HEK293T (cell line): ENCODE results near the gene FBXO31.

ENCODE experiments used
- CTCF ChIA-PET: fragments of 350-600 bp; formaldehyde crosslinking; extraction: SDS; loops from one replicate; lab custom pipeline; 2021; ENCODE audit warnings: antibody characterized with exemption, inconsistent platforms; lab: Yijun Ruan, JAX
- POLR2A ChIA-PET: fragments of 350-600 bp; formaldehyde crosslinking; extraction: SDS; loops from one replicate; lab custom pipeline; 2020; ENCODE audit warnings: antibody characterized with exemption, inconsistent platforms; lab: Yijun Ruan, JAX
- DNase-seq: peaks from one replicate; pipeline ENCODE4 v3.0.0; 2012; ENCODE audit warnings: mixed read lengths; ENCODE audit errors: extremely low spot score
- ARNT ChIP-seq: fragments of 450-650 bp; IDR thresholded peaks from 2 replicates; pipeline ENCODE4 v1.6.1; 2017; ENCODE audit warnings: mild to moderate bottlenecking
- BHLHE40 ChIP-seq: fragments of 450-650 bp; IDR thresholded peaks from 2 replicates; pipeline ENCODE4 v1.6.1; 2016; ENCODE audit warnings: mild to moderate bottlenecking, moderate library complexity, borderline replicate concordance
- CTBP1 ChIP-seq: fragments of 450-650 bp; IDR thresholded peaks from 2 replicates; pipeline ENCODE4 v1.6.1; 2016; ENCODE audit warnings: borderline replicate concordance
- ELF4 ChIP-seq: fragments of 450-650 bp; IDR thresholded peaks from 2 replicates; pipeline ENCODE4 v1.6.1; 2017; ENCODE audit warnings: antibody characterized with exemption
- FOXA1 ChIP-seq: fragments of 450-650 bp; IDR thresholded peaks from 2 replicates; pipeline ENCODE4 v1.6.1; 2016; ENCODE audit warnings: mild to moderate bottlenecking
- FOXK2 ChIP-seq: fragments of 450-650 bp; IDR thresholded peaks from 2 replicates; pipeline ENCODE4 v1.6.1; 2016; ENCODE audit warnings: mild to moderate bottlenecking
- FOXM1 ChIP-seq: fragments of 450-650 bp; IDR thresholded peaks from 2 replicates; pipeline ENCODE4 v1.6.1; 2017; ENCODE audit warnings: mild to moderate bottlenecking, borderline replicate concordance
- HDGF ChIP-seq: fragments of 450-650 bp; IDR thresholded peaks from 2 replicates; pipeline ENCODE4 v1.6.1; 2017; ENCODE audit warnings: antibody characterized with exemption, borderline replicate concordance
- L3MBTL2 ChIP-seq: fragments of 450-650 bp; conservative IDR thresholded peaks from 2 replicates; pipeline ENCODE4 v1.6.1; 2016; ENCODE audit warnings: mild to moderate bottlenecking
- LEF1 ChIP-seq: fragments of 450-650 bp; IDR thresholded peaks from 2 replicates; pipeline ENCODE4 v1.6.1; 2017; ENCODE audit warnings: mild to moderate bottlenecking, borderline replicate concordance
- NFRKB ChIP-seq: fragments of 450-650 bp; IDR thresholded peaks from 2 replicates; pipeline ENCODE4 v1.6.1; 2016; ENCODE audit warnings: mild to moderate bottlenecking, moderate library complexity
- PKNOX1 ChIP-seq: fragments of 450-650 bp; IDR thresholded peaks from 2 replicates; pipeline ENCODE4 v1.6.1; 2016
- SP1 ChIP-seq: fragments of 450-650 bp; IDR thresholded peaks from 2 replicates; pipeline ENCODE4 v1.6.1; 2017
- SUZ12 ChIP-seq: fragments of 450-650 bp; IDR thresholded peaks from 2 replicates; pipeline ENCODE4 v1.6.1; 2016; ENCODE audit warnings: mild to moderate bottlenecking
- TARDBP ChIP-seq: fragments of 450-650 bp; IDR thresholded peaks from 2 replicates; pipeline ENCODE4 v1.6.1; 2016
- ZNF384 ChIP-seq: fragments of 450-650 bp; IDR thresholded peaks from 2 replicates; pipeline ENCODE4 v1.6.1; 2016

FBXO31 gene

GRCh38 chr16:87319997-87320491 lies 63.5 kb downstream of the FBXO31 start:
- TF ChIP-seq LEF1 (no peak), L3MBTL2 (no peak), ELF4 (no peak)
- POLR2A ChIA-PET, result no interaction called here
- CTCF ChIA-PET, result no interaction called here
- DNase-seq, result no peak

- ChIA-PET CTCF (interaction anchor here (0.7 kb wide), 1 partner anchor 69 kb away, joined by 3 read pairs; no protein-coding TSS in a partner anchor), POLR2A (interaction anchor here (1.3 to 3.4 kb wide), 3 partner anchors 14 to 65 kb away, joined by 3 to 31 read pairs (median 12); partner anchors contain the start of gene FBXO31)
- no peak for DNase-seq
- no peak for TF ChIP-seq NFRKB
- no peak for TF ChIP-seq SUZ12
- no peak for TF ChIP-seq CTBP1
- no peak for TF ChIP-seq ZNF384
- TF ChIP-seq HDGF, result no peak
- TF ChIP-seq ELF4, result no peak
- no peak for TF ChIP-seq SP1
- TF ChIP-seq ARNT, result no peak
- TF ChIP-seq TARDBP, result no peak
- TF ChIP-seq BHLHE40, result no peak
- TF ChIP-seq PKNOX1, result no peak
- TF ChIP-seq L3MBTL2, result no peak
- no peak for TF ChIP-seq FOXM1
- no peak for TF ChIP-seq FOXK2
- no peak for TF ChIP-seq LEF1
Observed at GRCh38 chr16:87319011-87319410, 64.6 kb downstream of the FBXO31 start.

- POLR2A ChIA-PET, result interaction anchor here (0.6 to 3.4 kb wide), 18 partner anchors 9 to 389 kb away, joined by 3 to 31 read pairs (median 4); partner anchors contain the start of gene FBXO31
- peak; percentile 61 for TF ChIP-seq PKNOX1
- peak; percentile 43; the same call in 1 of the 2 replicates for TF ChIP-seq ZNF384
- TF ChIP-seq HDGF, result 0 out of 2 replicates have a peak, but pooled peaks have one; percentile 53
- TF ChIP-seq ELF4, result no peak
- CTCF ChIA-PET, result interaction anchor here (0.7 to 1.1 kb wide), 3 partner anchors 20 to 253 kb away, joined by 3 read pairs; no protein-coding TSS in a partner anchor
- peak; percentile 54 for DNase-seq
Observed at GRCh38 chr16:87317750-87318644, 65.6 kb downstream of the FBXO31 start.

- ChIA-PET POLR2A (interaction anchor here (0.6 to 3.4 kb wide), 16 partner anchors 10 to 388 kb away, joined by 3 to 31 read pairs (median 4); partner anchors contain the start of gene FBXO31), CTCF (interaction anchor here (1.0 to 1.1 kb wide), 2 partner anchors 19 to 254 kb away, joined by 3 read pairs; no protein-coding TSS in a partner anchor)
- TF ChIP-seq ELF4 (peak; percentile 40), FOXM1 (no peak), ARNT (no peak), FOXK2 (no peak), NFRKB (0 out of 2 replicates have a peak, but pooled peaks have one; percentile 28), HDGF (no peak), L3MBTL2 (peak; percentile 77; the same call in 1 of the 2 replicates), SP1 (no peak), FOXA1 (no peak), LEF1 (no peak), PKNOX1 (no peak), SUZ12 (no peak)
- peak; percentile 98 for DNase-seq
Observed at GRCh38 chr16:87316923-87317749, 66.4 kb downstream of the FBXO31 start, which contains the start of gene C16orf95. TSS of gene C16orf95 (minus strand) at chr16:87317392. CDS start at chr16:87317242, 150 bp downstream.

GRCh38 chr16:87316450-87316922 lies 67.1 kb downstream of the FBXO31 start:
- ChIA-PET POLR2A (interaction anchor here (1.0 to 3.4 kb wide), 13 partner anchors 11 to 387 kb away, joined by 3 to 31 read pairs (median 6); partner anchors contain the start of gene FBXO31), CTCF (interaction anchor here (1.0 to 1.1 kb wide), 2 partner anchors 19 to 254 kb away, joined by 3 read pairs; no protein-coding TSS in a partner anchor)
- DNase-seq, result no peak
- TF ChIP-seq BHLHE40 (no peak), SUZ12 (no peak), FOXK2 (no peak), ELF4 (no peak), L3MBTL2 (no peak)
